OCI-LY7 (cell line): ENCODE measurements around the gene SLC16A12. TPM values are rescaled to one million over a fixed set of nuclear protein-coding genes. Genes with fewer than 3 reads are reported as not detected.

Source experiments
- BruUV-seq: library from RNA; stranded (reverse); fragments of 400-500 nt; replicated peaks from 2 replicates; lab custom pipeline; 2021; lab: Mats Ljungman, UMichigan
- CTCF ChIA-PET: fragments of 300-600 bp; sonication (Branson Sonifier 250); formaldehyde crosslinking; loops from one replicate; lab custom pipeline; 2022; ENCODE audit warnings: antibody characterized with exemption; ENCODE audit not compliant: unreplicated experiment; lab: Charles Lee
- POLR2A ChIA-PET: fragments of 300-600 bp; sonication (Branson Sonifier 250); formaldehyde crosslinking; loops from one replicate; lab custom pipeline; 2022; ENCODE audit warnings: antibody characterized with exemption; lab: Charles Lee
- DNase-seq: peaks from one replicate; pipeline ENCODE4 v3.0.0-alpha.2; 2015; ENCODE audit warnings: low spot score
- H2AFZ ChIP-seq: fragments of 200-600 bp; sonication (generic), shearing (Covaris generic); 2 replicates; pipeline ENCODE4 v1.6.1; 2014; ENCODE audit warnings: mild to moderate bottlenecking, antibody characterized with exemption, low read length, moderate library complexity
- H3K27ac ChIP-seq: fragments of 200-600 bp; sonication (generic); 2 replicates; pipeline ENCODE4 v1.5.1; 2014; ENCODE audit warnings: mixed run types, low read depth, mild to moderate bottlenecking, moderate library complexity, low read length, inconsistent platforms; ENCODE audit not compliant: poor library complexity, severe bottlenecking
- H3K36me3 ChIP-seq: fragments of 200-600 bp; sonication (generic); 2 replicates; pipeline ENCODE4 v1.6.1; 2014; ENCODE audit warnings: mild to moderate bottlenecking, antibody characterized with exemption, low read length, moderate library complexity, mixed read lengths; ENCODE audit not compliant: insufficient read depth
- H3K4me1 ChIP-seq: fragments of 200-600 bp; sonication (generic); 2 replicates; pipeline ENCODE4 v1.5.1; 2014; ENCODE audit warnings: mild to moderate bottlenecking, low read length; ENCODE audit not compliant: insufficient read depth, poor library complexity, severe bottlenecking
- H3K4me2 ChIP-seq: fragments of 200-600 bp; sonication (generic); 2 replicates; pipeline ENCODE4 v1.6.1; 2014; ENCODE audit warnings: mild to moderate bottlenecking, low read length
- H3K4me3 ChIP-seq: fragments of 200-600 bp; sonication (generic); 2 replicates; pipeline ENCODE4 v1.5.1; 2014; ENCODE audit warnings: mild to moderate bottlenecking, low read depth, low read length; ENCODE audit not compliant: poor library complexity, severe bottlenecking
- H3K79me2 ChIP-seq: fragments of 200-600 bp; sonication (generic); 2 replicates; pipeline ENCODE4 v1.6.1; 2016; ENCODE audit warnings: low read depth, mild to moderate bottlenecking, low read length, moderate library complexity, mixed read lengths; ENCODE audit not compliant: insufficient read depth
- H3K9me2 ChIP-seq: fragments of 200-600 bp; sonication (generic); 2 replicates; pipeline ENCODE4 v1.6.1; 2016; ENCODE audit warnings: mild to moderate bottlenecking, low read length, mixed read lengths; ENCODE audit not compliant: insufficient read depth
- H3K9me3 ChIP-seq: fragments of 200-600 bp; sonication (generic); 2 replicates; pipeline ENCODE4 v1.6.1; 2014; ENCODE audit warnings: mild to moderate bottlenecking, mixed run types, low read length, mixed read lengths
- H4K20me1 ChIP-seq: fragments of 200-600 bp; sonication (generic); 2 replicates; pipeline ENCODE4 v1.6.1; 2014; ENCODE audit warnings: mild to moderate bottlenecking, antibody characterized with exemption, low read length, moderate library complexity, mixed read lengths; ENCODE audit not compliant: insufficient read depth
- EZH2phosphoT487 ChIP-seq: fragments of 200-600 bp; sonication (generic); IDR thresholded peaks from 2 replicates; pipeline ENCODE4 v1.6.1; 2018; ENCODE audit warnings: low read depth, borderline replicate concordance, mild to moderate bottlenecking, mixed run types, antibody characterized with exemption, low read length, moderate library complexity, mixed read lengths
- intact Hi-C: fragments of 100-400 bp; cut with micrococcal nuclease; formaldehyde crosslinking; loops from one replicate; pipeline ENCODE4 v1.10.0; 2022; ENCODE audit not compliant: unreplicated experiment
- total RNA-seq, 2 experiments: library from RNA; depleted of rRNA in 1 of 2; stranded (reverse); fragments of >200 nt in 1 of 2; shearing (Covaris generic) in 1 of 2; gene quantifications; 2 replicates each; pipeline ENCODE4 v1.2.3, GENCODE V29; 2014 to 2022
- TF ChIP-seq, protein P1 (sequence below): fragments of 200-600 bp; sonication (generic); conservative IDR thresholded peaks from 2 replicates; pipeline ENCODE4 v1.5.1; 2014; ENCODE audit warnings: mild to moderate bottlenecking, antibody characterized with exemption, low read length, moderate library complexity, mixed read lengths

Gene SLC16A12
- total RNA-seq, 2 experiments from 2014 or later: not detected

DNA sequence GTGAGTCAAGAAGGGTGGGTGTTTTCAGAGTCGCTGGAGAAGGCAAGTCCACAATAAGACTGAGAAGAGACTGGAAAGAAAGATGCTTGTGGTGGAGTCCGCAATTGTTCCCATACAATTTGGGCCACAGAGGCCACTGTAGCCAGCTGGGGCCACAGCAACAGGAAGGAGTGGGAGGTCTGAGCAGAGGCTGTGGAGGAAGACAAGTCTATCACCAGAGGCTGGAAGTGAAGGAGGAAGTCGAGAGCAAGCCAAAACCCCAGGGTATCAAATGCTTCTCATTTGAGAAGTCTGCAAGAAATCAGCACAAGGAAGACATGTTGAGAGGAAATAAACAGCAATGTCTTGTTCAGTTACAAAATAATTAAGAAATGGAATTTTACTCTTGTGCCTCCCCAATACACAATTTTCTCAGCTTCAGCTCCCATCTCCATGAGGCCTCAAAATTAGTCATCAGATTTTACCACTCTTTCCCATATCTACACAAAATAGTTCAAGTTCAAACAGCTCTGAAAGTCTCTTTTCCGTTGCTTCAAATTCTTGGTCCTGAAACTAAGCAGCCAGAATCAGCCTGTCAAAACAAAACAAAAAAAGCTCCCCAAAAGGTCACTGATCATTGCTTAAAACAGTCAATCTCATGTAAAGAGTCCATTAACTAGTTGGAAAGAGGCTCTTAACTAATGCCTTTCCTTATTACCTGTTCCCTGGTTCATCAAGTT, 31.6 kb downstream of the SLC16A12 start:
- H3K4me1 ChIP-seq: no peaks in the 10 kb centered on the region
- no peak overlapping the region for H3K4me2 ChIP-seq
- H4K20me1 ChIP-seq: no peaks in the 10 kb centered on the region
- no peak overlapping the region for H3K4me3 ChIP-seq
- no peak overlapping the region for H3K27ac ChIP-seq
- H2AFZ ChIP-seq: no peak overlapping the region
- H3K36me3 ChIP-seq: no peaks in the 10 kb centered on the region
- BruUV-seq: no TSS peak
- no peaks in the 10 kb centered on the region for H3K9me2 ChIP-seq
- ChIA-PET POLR2A (no interaction called here), CTCF (no interaction called here)
- H3K79me2 ChIP-seq: no peaks in the 10 kb centered on the region
- DNase-seq: no peak
- TF ChIP-seq, protein P1, sequence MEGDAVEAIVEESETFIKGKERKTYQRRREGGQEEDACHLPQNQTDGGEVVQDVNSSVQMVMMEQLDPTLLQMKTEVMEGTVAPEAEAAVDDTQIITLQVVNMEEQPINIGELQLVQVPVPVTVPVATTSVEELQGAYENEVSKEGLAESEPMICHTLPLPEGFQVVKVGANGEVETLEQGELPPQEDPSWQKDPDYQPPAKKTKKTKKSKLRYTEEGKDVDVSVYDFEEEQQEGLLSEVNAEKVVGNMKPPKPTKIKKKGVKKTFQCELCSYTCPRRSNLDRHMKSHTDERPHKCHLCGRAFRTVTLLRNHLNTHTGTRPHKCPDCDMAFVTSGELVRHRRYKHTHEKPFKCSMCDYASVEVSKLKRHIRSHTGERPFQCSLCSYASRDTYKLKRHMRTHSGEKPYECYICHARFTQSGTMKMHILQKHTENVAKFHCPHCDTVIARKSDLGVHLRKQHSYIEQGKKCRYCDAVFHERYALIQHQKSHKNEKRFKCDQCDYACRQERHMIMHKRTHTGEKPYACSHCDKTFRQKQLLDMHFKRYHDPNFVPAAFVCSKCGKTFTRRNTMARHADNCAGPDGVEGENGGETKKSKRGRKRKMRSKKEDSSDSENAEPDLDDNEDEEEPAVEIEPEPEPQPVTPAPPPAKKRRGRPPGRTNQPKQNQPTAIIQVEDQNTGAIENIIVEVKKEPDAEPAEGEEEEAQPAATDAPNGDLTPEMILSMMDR: no peak
- TF ChIP-seq EZH2phosphoT487: no peak
- intact Hi-C loops: no loop called here
- H3K9me3 ChIP-seq: no peaks in the 10 kb centered on the region

DNA sequence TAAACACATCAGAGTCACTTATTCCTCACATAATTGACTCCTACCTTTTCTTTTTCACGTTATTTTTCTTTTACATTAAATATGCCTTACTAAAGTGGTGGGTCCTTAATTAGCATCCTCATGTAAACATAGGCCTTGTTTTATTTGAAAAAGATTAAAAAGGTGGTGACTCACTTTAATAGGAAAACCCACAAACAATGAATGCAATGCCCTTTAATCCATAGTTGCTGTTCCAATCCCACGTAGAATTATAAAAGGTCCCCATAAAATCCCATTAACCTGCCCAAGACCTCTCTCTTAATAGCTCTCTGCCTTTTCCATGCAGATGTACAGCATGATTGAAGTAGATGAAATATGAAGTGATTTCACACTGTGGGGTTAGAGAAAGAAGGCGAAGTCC, 32.2 kb downstream of the SLC16A12 start:
- Histone ChIP-seq H3K4me3 (no peak overlapping the region), H2AFZ (no peak overlapping the region), H3K9me2 (no peaks in the 10 kb centered on the region), H4K20me1 (no peaks in the 10 kb centered on the region), H3K36me3 (no peaks in the 10 kb centered on the region), H3K9me3 (no peaks in the 10 kb centered on the region), H3K4me1 (no peaks in the 10 kb centered on the region), H3K27ac (no peak overlapping the region), H3K4me2 (no peak overlapping the region), H3K79me2 (no peaks in the 10 kb centered on the region)
- TF ChIP-seq EZH2phosphoT487: no peak
- TF ChIP-seq, protein P1: no peak
- DNase-seq: no peak
- no TSS peak for BruUV-seq
- ChIA-PET CTCF (no interaction called here), POLR2A (no interaction called here)
- intact Hi-C loops: no loop called here

DNA sequence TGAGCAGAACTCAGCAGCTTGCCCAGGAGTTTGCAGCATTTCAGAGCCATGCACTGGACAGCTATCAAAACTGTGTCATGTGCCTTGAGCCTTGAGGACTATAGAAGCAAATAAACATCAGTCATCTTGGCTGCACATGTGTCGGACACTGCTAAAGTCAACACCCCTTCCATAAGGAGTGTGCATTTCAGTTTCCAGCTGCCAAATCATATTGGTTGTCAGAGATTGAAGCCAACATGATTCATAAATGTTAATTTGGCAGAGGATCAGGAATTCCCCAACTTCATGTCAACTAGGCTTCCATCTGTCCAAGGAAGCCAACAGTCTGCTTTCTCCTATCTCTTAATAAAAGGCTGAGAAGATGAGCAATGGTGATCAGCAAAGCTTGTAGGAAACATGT, 32.8 kb downstream of the SLC16A12 start:
- H3K4me2 ChIP-seq: no peak overlapping the region
- no peaks in the 10 kb centered on the region for H3K9me2 ChIP-seq
- no peak for DNase-seq
- no peaks in the 10 kb centered on the region for H4K20me1 ChIP-seq
- no peak overlapping the region for H2AFZ ChIP-seq
- H3K27ac ChIP-seq: no peak overlapping the region
- no peaks in the 10 kb centered on the region for H3K79me2 ChIP-seq
- ChIA-PET CTCF (no interaction called here), POLR2A (no interaction called here)
- TF ChIP-seq, protein P1: no peak
- no peak for TF ChIP-seq EZH2phosphoT487
- H3K36me3 ChIP-seq: no peaks in the 10 kb centered on the region
- no peaks in the 10 kb centered on the region for H3K4me1 ChIP-seq
- intact Hi-C loops: no loop called here
- BruUV-seq: no TSS peak
- no peak overlapping the region for H3K4me3 ChIP-seq
- H3K9me3 ChIP-seq: no peaks in the 10 kb centered on the region
